ENCODE results near the gene CLINT1. TPM values are rescaled to one million over a fixed set of nuclear protein-coding genes. Genes with fewer than 3 reads are reported as not detected.
"Not testable (repeated sequence)": the region's sequence is repeated elsewhere in the genome, so short reads cannot be mapped to it uniquely, and the experiment has no call there.

The CLINT1 gene
- total RNA-seq, 1 experiment from 2014 or later: 69.2 TPM

- RAD21 ChIA-PET (ENCODE audit: low non-redundant PET in 1 of 2, low total read pairs in 2 of 2, uncharacterized antibody in 2 of 2, unreplicated experiment in 2 of 2); H2AFZ ChIP-seq (ENCODE audit: low read depth, low read length, poor library complexity, severe bottlenecking); H3K9ac ChIP-seq (ENCODE audit: low read length); ATAC-seq; H3K36me3 ChIP-seq (ENCODE audit: control insufficient read depth in 1 of 2, insufficient read depth in 2 of 2, low read length in 2 of 2); H4K20me1 ChIP-seq (ENCODE audit: insufficient read depth); H3K9me3 ChIP-seq (ENCODE audit: control insufficient read depth in 1 of 2, insufficient read depth in 1 of 2, low read depth in 1 of 2, low read length in 2 of 2); intact Hi-C loops (cut with micrococcal nuclease); H3K9me2 ChIP-seq (ENCODE audit: insufficient read depth); DNase-seq (ENCODE audit: low read depth, low spot score); H3K4me2 ChIP-seq (ENCODE audit: low read length); H3K4me1 ChIP-seq (ENCODE audit: control insufficient read depth in 1 of 2, insufficient read depth in 2 of 2, low read length in 2 of 2); H3K79me2 ChIP-seq (ENCODE audit: insufficient read depth, low read length); POLR2A ChIA-PET; BruUV-seq (replicated peaks); CTCF ChIA-PET; H3K27ac ChIP-seq (ENCODE audit: low read depth, low read length); H3K27me3 ChIP-seq (ENCODE audit: insufficient read depth, low read length); H3K4me3 ChIP-seq (replicated peaks in 1 of 2; ENCODE audit: low read depth in 1 of 2, low read length in 2 of 2): not testable (repeated sequence)
Measured at GRCh38 chr5:157885051-157885450, 26.1 kb upstream of the CLINT1 start.

GRCh38 chr5:157881498-157881897 lies 22.6 kb upstream of the CLINT1 start:
- intact Hi-C loops (cut with micrococcal nuclease); RAD21 ChIA-PET (ENCODE audit: low non-redundant PET in 1 of 2, low total read pairs in 2 of 2, uncharacterized antibody in 2 of 2, unreplicated experiment in 2 of 2); CTCF ChIA-PET; H3K36me3 ChIP-seq (ENCODE audit: control insufficient read depth in 1 of 2, insufficient read depth in 2 of 2, low read length in 2 of 2); H3K4me2 ChIP-seq (ENCODE audit: low read length); H3K9me3 ChIP-seq (ENCODE audit: control insufficient read depth in 1 of 2, insufficient read depth in 1 of 2, low read depth in 1 of 2, low read length in 2 of 2); ATAC-seq; BruUV-seq (replicated peaks); H3K27me3 ChIP-seq (ENCODE audit: insufficient read depth, low read length); H3K9ac ChIP-seq (ENCODE audit: low read length); H3K79me2 ChIP-seq (ENCODE audit: insufficient read depth, low read length); H2AFZ ChIP-seq (ENCODE audit: low read depth, low read length, poor library complexity, severe bottlenecking); DNase-seq (ENCODE audit: low read depth, low spot score); H3K4me3 ChIP-seq (replicated peaks in 1 of 2; ENCODE audit: low read depth in 1 of 2, low read length in 2 of 2); H3K4me1 ChIP-seq (ENCODE audit: control insufficient read depth in 1 of 2, insufficient read depth in 2 of 2, low read length in 2 of 2); POLR2A ChIA-PET; H3K27ac ChIP-seq (ENCODE audit: low read depth, low read length); H3K9me2 ChIP-seq (ENCODE audit: insufficient read depth); H4K20me1 ChIP-seq (ENCODE audit: insufficient read depth): not testable (repeated sequence)

- Histone ChIP-seq H3K4me3 (replicated peaks in 1 of 2; ENCODE audit: low read depth in 1 of 2, low read length in 2 of 2) (no peak overlapping the region), H3K9me3 (ENCODE audit: control insufficient read depth in 1 of 2, insufficient read depth in 1 of 2, low read depth in 1 of 2, low read length in 2 of 2) (no peaks in the 10 kb centered on the region), H4K20me1 (ENCODE audit: insufficient read depth) (no peaks in the 10 kb centered on the region), H3K27me3 (ENCODE audit: insufficient read depth, low read length) (no peaks in the 10 kb centered on the region), H2AFZ (ENCODE audit: low read depth, low read length, poor library complexity, severe bottlenecking) (no peak overlapping the region), H3K9ac (ENCODE audit: low read length) (no peak overlapping the region), H3K36me3 (ENCODE audit: control insufficient read depth in 1 of 2, insufficient read depth in 2 of 2, low read length in 2 of 2) (no peaks in the 10 kb centered on the region), H3K79me2 (ENCODE audit: insufficient read depth, low read length) (no peaks in the 10 kb centered on the region), H3K27ac (ENCODE audit: low read depth, low read length) (no peak overlapping the region), H3K9me2 (ENCODE audit: insufficient read depth) (no peaks in the 10 kb centered on the region), H3K4me1 (ENCODE audit: control insufficient read depth in 1 of 2, insufficient read depth in 2 of 2, low read length in 2 of 2) (no peaks in the 10 kb centered on the region), H3K4me2 (ENCODE audit: low read length) (no peak overlapping the region)
- ChIA-PET CTCF (no interaction called here), POLR2A (no interaction called here), RAD21 (ENCODE audit: low non-redundant PET in 1 of 2, low total read pairs in 2 of 2, uncharacterized antibody in 2 of 2, unreplicated experiment in 2 of 2) (interaction anchor here in 1 of 2 experiments (0.5 kb wide), 1 partner anchor 23 kb away, joined by 4 read pairs; no protein-coding TSS in a partner anchor)
- no peak for ATAC-seq
- no peak for DNase-seq (ENCODE audit: low read depth, low spot score)
- intact Hi-C loops (cut with micrococcal nuclease): no loop called here
- BruUV-seq (replicated peaks): no TSS peak
- TF ChIP-seq SIN3A (IDR thresholded peaks at IDR 0.05; ENCODE audit: low read depth): no peak
- no peak for TF ChIP-seq JUND (IDR thresholded peaks at IDR 0.05)
- TF ChIP-seq RAD21 (IDR thresholded peaks at IDR 0.05; ENCODE audit: low read depth): no peak
- TF ChIP-seq CEBPB (IDR thresholded peaks at IDR 0.05; ENCODE audit: low read depth): 0 out of 2 replicates have a peak, but pooled peaks have one; percentile 24
- TF ChIP-seq SRF (IDR thresholded peaks at IDR 0.05; ENCODE audit: low read depth): no peak
- TF ChIP-seq EGR1 (IDR thresholded peaks at IDR 0.05; ENCODE audit: low read depth): no peak
- TF ChIP-seq, protein P1, sequence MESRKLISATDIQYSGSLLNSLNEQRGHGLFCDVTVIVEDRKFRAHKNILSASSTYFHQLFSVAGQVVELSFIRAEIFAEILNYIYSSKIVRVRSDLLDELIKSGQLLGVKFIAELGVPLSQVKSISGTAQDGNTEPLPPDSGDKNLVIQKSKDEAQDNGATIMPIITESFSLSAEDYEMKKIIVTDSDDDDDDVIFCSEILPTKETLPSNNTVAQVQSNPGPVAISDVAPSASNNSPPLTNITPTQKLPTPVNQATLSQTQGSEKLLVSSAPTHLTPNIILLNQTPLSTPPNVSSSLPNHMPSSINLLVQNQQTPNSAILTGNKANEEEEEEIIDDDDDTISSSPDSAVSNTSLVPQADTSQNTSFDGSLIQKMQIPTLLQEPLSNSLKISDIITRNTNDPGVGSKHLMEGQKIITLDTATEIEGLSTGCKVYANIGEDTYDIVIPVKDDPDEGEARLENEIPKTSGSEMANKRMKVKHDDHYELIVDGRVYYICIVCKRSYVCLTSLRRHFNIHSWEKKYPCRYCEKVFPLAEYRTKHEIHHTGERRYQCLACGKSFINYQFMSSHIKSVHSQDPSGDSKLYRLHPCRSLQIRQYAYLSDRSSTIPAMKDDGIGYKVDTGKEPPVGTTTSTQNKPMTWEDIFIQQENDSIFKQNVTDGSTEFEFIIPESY (IDR thresholded peaks at IDR 0.05; ENCODE audit: extremely low read depth, insufficient replicate concordance, low read length): no peak
- TF ChIP-seq ELF1 (IDR thresholded peaks at IDR 0.05; ENCODE audit: borderline replicate concordance, low read depth): no peak
Measured at GRCh38 chr5:157877821-157878220, 18.9 kb upstream of the CLINT1 start.

All from HCT116 (cell line).